AG04450 (cell line): ENCODE results near the gene LIN37. TPM values are rescaled to one million over a fixed set of nuclear protein-coding genes. Genes with fewer than 3 reads are reported as not detected.

Experiments
- CTCF ChIA-PET: fragments of 300-600, 350-600 bp; formaldehyde crosslinking; extraction: SDS; loops from one replicate; lab custom pipeline; 2022; ENCODE audit warnings: antibody characterized with exemption, inconsistent platforms; lab: Charles Lee
- POLR2A ChIA-PET: fragments of 350-600 bp; formaldehyde crosslinking; extraction: SDS; loops from one replicate; lab custom pipeline; 2021; ENCODE audit warnings: antibody characterized with exemption, inconsistent platforms; lab: Yijun Ruan, JAX
- DNase-seq: peaks from one replicate; pipeline ENCODE4 v3.0.0-alpha.2; 2011; ENCODE audit warnings: low read depth, low spot score
- H3K27ac ChIP-seq: one replicate; pipeline ENCODE4 v1.5.1; 2012; ENCODE audit warnings: low read depth, low read length, control low read depth
- H3K27me3 ChIP-seq: one replicate; pipeline ENCODE4 v1.6.0; 2012; ENCODE audit warnings: low read length; ENCODE audit not compliant: control insufficient read depth, insufficient read depth
- H3K4me3 ChIP-seq: 2 replicates; pipeline ENCODE4 v1.5.1; 2011; ENCODE audit warnings: mild to moderate bottlenecking, low read depth, low read length, control low read depth
- H3K9me3 ChIP-seq: 2 replicates; pipeline ENCODE4 v1.5.1; 2012; ENCODE audit warnings: low read length; ENCODE audit not compliant: control insufficient read depth, insufficient read depth
- polyA plus RNA-seq: library from polyadenylated mRNA; depleted of rRNA; stranded (reverse); fragments of >200 nt; gene quantifications from 2 replicates; pipeline ENCODE4 v1.2.3, GENCODE V29; 2011
- TF ChIP-seq, protein P1 (sequence below): IDR thresholded peaks from 2 replicates; pipeline ENCODE4 v1.5.1; 2011; ENCODE audit warnings: low read depth, low read length, control low read depth, inconsistent platforms

LIN37 gene
- polyA plus RNA-seq, 1 experiment = 5.5 TPM

DNA sequence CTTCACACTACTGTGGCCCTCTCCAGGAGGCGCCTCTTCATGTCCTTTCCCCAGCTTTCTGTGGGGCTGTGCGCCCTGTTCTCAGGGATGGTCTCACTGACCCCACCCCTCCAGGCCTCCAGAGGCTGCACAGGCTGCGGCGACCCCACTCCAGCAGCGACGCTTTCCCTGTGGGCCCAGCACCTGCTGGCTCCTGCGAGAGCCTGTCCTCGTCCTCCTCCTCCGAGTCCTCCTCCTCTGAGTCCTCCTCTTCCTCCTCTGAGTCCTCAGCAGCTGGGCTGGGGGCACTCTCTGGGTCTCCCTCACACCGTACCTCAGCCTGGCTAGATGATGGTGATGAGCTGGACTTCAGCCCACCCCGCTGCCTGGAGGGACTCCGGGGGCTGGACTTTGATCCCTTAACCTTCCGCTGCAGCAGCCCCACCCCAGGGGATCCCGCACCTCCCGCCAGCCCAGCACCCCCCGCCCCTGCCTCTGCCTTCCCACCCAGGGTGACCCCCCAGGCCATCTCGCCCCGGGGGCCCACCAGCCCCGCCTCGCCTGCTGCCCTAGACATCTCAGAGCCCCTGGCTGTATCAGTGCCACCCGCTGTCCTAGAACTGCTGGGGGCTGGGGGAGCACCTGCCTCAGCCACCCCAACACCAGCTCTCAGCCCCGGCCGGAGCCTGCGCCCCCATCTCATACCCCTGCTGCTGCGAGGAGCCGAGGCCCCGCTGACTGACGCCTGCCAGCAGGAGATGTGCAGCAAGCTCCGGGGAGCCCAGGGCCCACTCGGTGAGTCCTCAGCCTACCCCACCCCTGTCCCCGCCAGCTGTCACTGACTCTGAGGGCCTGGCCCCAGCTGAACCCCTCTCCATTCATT, 38.2 kb downstream of the LIN37 start:
- POLR2A ChIA-PET = no interaction called here
- Histone ChIP-seq H3K27me3 (no peaks in the 10 kb centered on the region), H3K4me3 (no peak overlapping the region), H3K27ac (no peak overlapping the region), H3K9me3 (no peaks in the 10 kb centered on the region)
- TF ChIP-seq, protein P1, sequence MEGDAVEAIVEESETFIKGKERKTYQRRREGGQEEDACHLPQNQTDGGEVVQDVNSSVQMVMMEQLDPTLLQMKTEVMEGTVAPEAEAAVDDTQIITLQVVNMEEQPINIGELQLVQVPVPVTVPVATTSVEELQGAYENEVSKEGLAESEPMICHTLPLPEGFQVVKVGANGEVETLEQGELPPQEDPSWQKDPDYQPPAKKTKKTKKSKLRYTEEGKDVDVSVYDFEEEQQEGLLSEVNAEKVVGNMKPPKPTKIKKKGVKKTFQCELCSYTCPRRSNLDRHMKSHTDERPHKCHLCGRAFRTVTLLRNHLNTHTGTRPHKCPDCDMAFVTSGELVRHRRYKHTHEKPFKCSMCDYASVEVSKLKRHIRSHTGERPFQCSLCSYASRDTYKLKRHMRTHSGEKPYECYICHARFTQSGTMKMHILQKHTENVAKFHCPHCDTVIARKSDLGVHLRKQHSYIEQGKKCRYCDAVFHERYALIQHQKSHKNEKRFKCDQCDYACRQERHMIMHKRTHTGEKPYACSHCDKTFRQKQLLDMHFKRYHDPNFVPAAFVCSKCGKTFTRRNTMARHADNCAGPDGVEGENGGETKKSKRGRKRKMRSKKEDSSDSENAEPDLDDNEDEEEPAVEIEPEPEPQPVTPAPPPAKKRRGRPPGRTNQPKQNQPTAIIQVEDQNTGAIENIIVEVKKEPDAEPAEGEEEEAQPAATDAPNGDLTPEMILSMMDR = no peak
- DNase-seq = no peak
- CTCF ChIA-PET = no interaction called here

DNA sequence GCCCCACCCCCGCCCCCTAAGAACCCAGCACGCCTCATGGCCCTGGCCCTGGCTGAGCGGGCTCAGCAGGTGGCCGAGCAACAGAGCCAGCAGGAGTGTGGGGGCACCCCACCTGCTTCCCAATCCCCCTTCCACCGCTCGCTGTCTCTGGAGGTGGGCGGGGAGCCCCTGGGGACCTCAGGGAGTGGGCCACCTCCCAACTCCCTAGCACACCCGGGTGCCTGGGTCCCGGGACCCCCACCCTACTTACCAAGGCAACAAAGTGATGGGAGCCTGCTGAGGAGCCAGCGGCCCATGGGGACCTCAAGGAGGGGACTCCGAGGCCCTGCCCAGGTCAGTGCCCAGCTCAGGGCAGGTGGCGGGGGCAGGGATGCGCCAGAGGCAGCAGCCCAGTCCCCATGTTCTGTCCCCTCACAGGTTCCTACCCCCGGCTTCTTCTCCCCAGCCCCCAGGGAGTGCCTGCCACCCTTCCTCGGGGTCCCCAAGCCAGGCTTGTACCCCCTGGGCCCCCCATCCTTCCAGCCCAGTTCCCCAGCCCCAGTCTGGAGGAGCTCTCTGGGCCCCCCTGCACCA, 38.9 kb downstream of the LIN37 start:
- H3K4me3 ChIP-seq = no peak overlapping the region
- DNase-seq = no peak
- ChIA-PET CTCF (no interaction called here), POLR2A (no interaction called here)
- H3K27me3 ChIP-seq = no peaks in the 10 kb centered on the region
- H3K27ac ChIP-seq = no peak overlapping the region
- H3K9me3 ChIP-seq = no peaks in the 10 kb centered on the region
- TF ChIP-seq, protein P1 = no peak

DNA sequence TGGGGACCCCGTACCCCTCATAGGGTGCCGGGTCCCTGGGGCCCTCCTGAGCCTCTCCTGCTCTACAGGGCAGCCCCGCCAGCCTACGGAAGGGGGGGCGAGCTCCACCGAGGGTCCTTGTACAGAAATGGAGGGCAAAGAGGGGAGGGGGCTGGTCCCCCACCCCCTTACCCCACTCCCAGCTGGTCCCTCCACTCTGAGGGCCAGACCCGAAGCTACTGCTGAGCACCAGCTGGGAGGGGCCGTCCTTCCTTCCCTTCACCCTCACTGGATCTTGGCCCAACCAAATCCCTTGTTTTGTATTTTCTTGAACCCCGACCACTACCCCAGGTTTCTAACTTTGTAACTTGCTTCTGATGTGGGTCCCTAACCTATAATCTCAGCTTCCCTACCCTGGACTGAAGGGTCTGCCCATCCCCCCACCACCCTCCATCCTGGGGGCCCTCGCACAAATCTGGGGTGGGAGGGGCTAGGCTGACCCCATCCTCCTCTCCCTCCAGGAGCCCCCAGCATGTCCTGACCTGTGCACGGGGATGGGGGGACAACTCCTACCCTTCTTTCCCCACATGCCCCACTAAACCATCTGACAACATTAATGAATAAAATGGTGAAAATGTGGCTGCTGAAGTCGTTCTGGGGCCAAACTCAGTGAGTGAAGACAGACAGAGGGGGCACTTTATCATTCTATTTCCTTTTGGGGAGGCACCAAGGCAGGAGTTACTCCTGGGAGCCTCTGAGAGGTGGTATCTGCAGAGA, 40.0 kb downstream of the LIN37 start:
- Histone ChIP-seq H3K4me3 (no peak overlapping the region), H3K27ac (no peak overlapping the region), H3K9me3 (no peaks in the 10 kb centered on the region), H3K27me3 (no peaks in the 10 kb centered on the region)
- DNase-seq = no peak
- ChIA-PET CTCF (no interaction called here), POLR2A (no interaction called here)
- TF ChIP-seq, protein P1 = no peak

DNA sequence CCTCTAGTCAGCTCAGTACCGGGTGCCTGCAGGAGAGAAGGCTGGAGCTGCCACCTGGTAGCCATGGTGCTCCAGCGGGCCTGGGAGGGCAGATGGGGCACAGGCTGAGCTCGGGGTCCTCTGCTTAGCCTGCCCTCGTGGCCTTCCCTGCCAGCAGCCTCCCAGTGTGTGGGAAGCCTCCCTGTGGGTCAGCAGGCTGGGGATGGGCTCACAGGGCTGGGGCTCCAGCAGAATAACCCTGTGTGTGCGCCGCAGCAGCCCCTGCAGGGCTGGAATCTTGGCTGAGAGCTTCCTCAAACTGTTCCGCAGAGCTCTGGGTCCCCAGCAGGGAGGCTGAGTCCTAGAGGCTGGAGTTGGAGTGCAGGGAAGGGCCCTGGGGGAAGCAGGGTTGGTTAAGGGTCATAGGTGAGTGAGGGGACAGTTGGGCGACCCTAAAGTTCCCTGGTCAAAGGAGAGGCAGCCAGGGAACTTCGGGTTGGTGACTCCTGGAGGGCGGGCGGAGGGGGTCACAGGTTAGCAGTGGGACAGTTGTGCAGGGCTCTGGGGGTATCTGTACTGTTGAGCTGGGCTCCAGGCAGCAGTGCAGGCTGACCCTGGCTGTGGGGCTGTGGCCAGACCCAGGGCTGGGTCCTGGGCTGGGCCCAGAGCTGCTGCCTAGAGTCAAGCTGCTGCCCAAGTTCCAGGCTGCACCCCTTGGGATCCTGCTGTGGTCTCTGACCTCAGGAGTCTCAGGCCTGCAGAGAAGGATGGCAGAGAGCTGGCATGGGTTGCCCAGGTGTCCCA, 41.0 kb downstream of the LIN37 start:
- H3K4me3 ChIP-seq = no peak overlapping the region
- no peak for DNase-seq
- POLR2A ChIA-PET = no interaction called here
- CTCF ChIA-PET = no interaction called here
- no peak overlapping the region for H3K27ac ChIP-seq
- TF ChIP-seq, protein P1 = no peak
- no peaks in the 10 kb centered on the region for H3K9me3 ChIP-seq
- no peaks in the 10 kb centered on the region for H3K27me3 ChIP-seq
